GM10248 (cell line): ENCODE results near the gene RTF2.

ENCODE experiments used
- CTCF ChIA-PET: fragments of 300-600 bp; sonication (Branson Sonifier 250); formaldehyde crosslinking; extraction: SDS; loops from one replicate; lab custom pipeline; 2021; ENCODE audit warnings: antibody characterized with exemption; lab: Yijun Ruan, JAX
- POLR2A ChIA-PET: fragments of 350-650 bp; sonication (Branson Sonifier 250); formaldehyde crosslinking; extraction: SDS; loops from one replicate; lab custom pipeline; 2020; ENCODE audit warnings: antibody characterized with exemption; lab: Yijun Ruan, JAX
- DNase-seq: peaks from one replicate; pipeline ENCODE4 v3.0.0; 2012; ENCODE audit errors: extremely low spot score
- CTCF ChIP-seq: IDR thresholded peaks from 2 replicates; pipeline ENCODE4 v1.5.1; 2012; ENCODE audit warnings: mild to moderate bottlenecking, low read depth; ENCODE audit errors: extremely low read depth, missing control alignments, control extremely low read depth

The RTF2 gene

GRCh38 chr20:56433221-56433879 lies 35.1 kb upstream of the RTF2 start:
- no peak for DNase-seq
- ChIA-PET POLR2A (no interaction called here), CTCF (interaction anchor here (1.0 to 2.0 kb wide), 3 partner anchors 10 to 62 kb away, joined by 3 to 5 read pairs (median 4); no protein-coding TSS in a partner anchor)
- no peak for TF ChIP-seq CTCF

- ChIA-PET POLR2A (no interaction called here), CTCF (interaction anchor here (1.3 to 2.0 kb wide), 2 partner anchors 10 to 62 kb away, joined by 4 to 5 read pairs; no protein-coding TSS in a partner anchor)
- DNase-seq: no peak
- TF ChIP-seq CTCF: no peak
Measured at GRCh38 chr20:56433880-56434255, 34.6 kb upstream of the RTF2 start.

GRCh38 chr20:56437196-56437960 lies 31.0 kb upstream of the RTF2 start:
- no peak for DNase-seq
- ChIA-PET CTCF (interaction anchor here (0.7 to 1.0 kb wide), 4 partner anchors 8 to 28 kb away, joined by 3 read pairs; no protein-coding TSS in a partner anchor), POLR2A (no interaction called here)
- no peak for TF ChIP-seq CTCF

- CTCF ChIA-PET: interaction anchor here (1.4 to 1.9 kb wide), 2 partner anchors 10 to 32 kb away, joined by 3 to 4 read pairs; no protein-coding TSS in a partner anchor
- TF ChIP-seq CTCF: no peak
- POLR2A ChIA-PET: no interaction called here
- DNase-seq: no peak
Measured at GRCh38 chr20:56438284-56438683, 30.1 kb upstream of the RTF2 start.

- CTCF ChIA-PET: interaction anchor here (1.2 to 1.9 kb wide), 4 partner anchors 11 to 33 kb away, joined by 3 to 4 read pairs (median 3); partner anchors contain the start of gene CASS4
- DNase-seq: no peak
Measured at GRCh38 chr20:56439771-56440291, 28.6 kb upstream of the RTF2 start.

More at GRCh38 chr20:56439771-56440291, 28.6 kb upstream of the RTF2 start:
- POLR2A ChIA-PET: no interaction called here
- no peak for TF ChIP-seq CTCF
